ENCODE data around the gene NTN3.

- TF ChIP-seq CTCF (IDR thresholded peaks at IDR 0.05; ENCODE audit: poor library complexity) (no peak), EZH2 (IDR thresholded peaks at IDR 0.05; ENCODE audit: borderline replicate concordance) (no peak)
These were observed 21.2 kb downstream of the NTN3 start for GRCh38 chr16:2492292-2492691.

Measured in hepatocyte (in vitro differentiated cells).